HEK293 (cell line): Measurements from ENCODE around the gene CHMP4B.

Source experiments
- CTCF ChIA-PET: fragments of 350-600 bp; formaldehyde crosslinking; extraction: SDS; loops from one replicate; lab custom pipeline; 2021; ENCODE audit warnings: antibody characterized with exemption; lab: Yijun Ruan, JAX
- POLR2A ChIA-PET: fragments of 300-600 bp; formaldehyde crosslinking; extraction: SDS; loops from one replicate; lab custom pipeline; 2020; ENCODE audit warnings: antibody characterized with exemption, inconsistent platforms; lab: Yijun Ruan, JAX
- H3K27ac ChIP-seq: fragments of 200-500 bp; sonication (Bioruptor generic); 2 replicates; pipeline ENCODE4 v1.5.1; 2014; ENCODE audit warnings: low read depth, low read length, control low read depth, inconsistent platforms; ENCODE audit errors: extremely low read depth
- H3K36me3 ChIP-seq, 2 experiments: fragments of 200-500 bp in 1 of 2; sonication (Bioruptor generic) in 1 of 2; 1 replicate in 1 of 2; 2 replicates in 1 of 2; pipeline ENCODE4 v1.5.1; 2014 to 2017; ENCODE audit warnings: inconsistent platforms in 2 of 2, low read length in 2 of 2; ENCODE audit not compliant: control insufficient read depth in 2 of 2, insufficient read depth in 1 of 2
- H3K4me1 ChIP-seq: fragments of 200-500 bp; sonication (Bioruptor generic); 2 replicates; pipeline ENCODE4 v1.5.1; 2014; ENCODE audit warnings: mild to moderate bottlenecking, low read length, inconsistent platforms; ENCODE audit not compliant: control insufficient read depth, insufficient read depth
- H3K4me3 ChIP-seq: 2 replicates; pipeline ENCODE4 v1.5.1; 2011; ENCODE audit warnings: low read depth, mild to moderate bottlenecking, control low read depth, low read length, moderate library complexity
- H3K9me3 ChIP-seq: fragments of 200-500 bp; sonication (Bioruptor generic); 2 replicates; pipeline ENCODE4 v1.5.1; 2014; ENCODE audit warnings: low read depth, low read length, inconsistent platforms; ENCODE audit not compliant: control insufficient read depth, insufficient read depth
- BCL11B ChIP-seq: fragments of 450-650 bp; formaldehyde crosslinking; IDR thresholded peaks from 2 replicates; pipeline ENCODE4 v1.5.1; 2016; ENCODE audit warnings: low read depth, missing biosample characterization, missing genetic modification characterization
- TRIM28 ChIP-seq: IDR thresholded peaks from 2 replicates; pipeline ENCODE4 v1.6.1; 2011; ENCODE audit warnings: low read length, control low read depth, borderline replicate concordance
- ZNF121 ChIP-seq: fragments of 450-650 bp; formaldehyde crosslinking; IDR thresholded peaks from 2 replicates; pipeline ENCODE4 v1.5.1; 2016; ENCODE audit warnings: missing biosample characterization, missing genetic modification characterization
- ZNF654 ChIP-seq: fragments of 450-650 bp; formaldehyde crosslinking; IDR thresholded peaks from 2 replicates; pipeline ENCODE4 v1.5.1; 2016; ENCODE audit warnings: low read depth, missing biosample characterization, missing genetic modification characterization
- ZNF837 ChIP-seq: fragments of 450-650 bp; formaldehyde crosslinking; IDR thresholded peaks from 2 replicates; pipeline ENCODE4 v1.5.1; 2016; ENCODE audit warnings: missing biosample characterization, missing genetic modification characterization
- TF ChIP-seq, protein P1 (sequence below): fragments of 450-650 bp; formaldehyde crosslinking; optimal IDR thresholded peaks from 2 replicates; pipeline ENCODE3; 2016; ENCODE audit warnings: missing biosample characterization, mild to moderate bottlenecking, missing genetic modification characterization
- TF ChIP-seq, protein P2 (sequence below): fragments of 450-650 bp; formaldehyde crosslinking; IDR thresholded peaks from 2 replicates; pipeline ENCODE4 v1.5.1; 2016; ENCODE audit warnings: missing biosample characterization, missing genetic modification characterization
- TF ChIP-seq, protein P3 (sequence below): fragments of 450-650 bp; formaldehyde crosslinking; IDR thresholded peaks from 2 replicates; pipeline ENCODE4 v1.5.1; 2016; ENCODE audit warnings: missing biosample characterization, missing genetic modification characterization
- TF ChIP-seq, protein P4 (sequence below): fragments of 450-650 bp; formaldehyde crosslinking; IDR thresholded peaks from 2 replicates; pipeline ENCODE4 v1.5.1; 2016; ENCODE audit warnings: missing biosample characterization, missing genetic modification characterization, low read depth
- TF ChIP-seq, protein P5 (sequence below): fragments of 450-650 bp; formaldehyde crosslinking; IDR thresholded peaks from 2 replicates; pipeline ENCODE4 v1.5.1; 2017; ENCODE audit warnings: missing biosample characterization, missing genetic modification characterization

The CHMP4B gene

DNA sequence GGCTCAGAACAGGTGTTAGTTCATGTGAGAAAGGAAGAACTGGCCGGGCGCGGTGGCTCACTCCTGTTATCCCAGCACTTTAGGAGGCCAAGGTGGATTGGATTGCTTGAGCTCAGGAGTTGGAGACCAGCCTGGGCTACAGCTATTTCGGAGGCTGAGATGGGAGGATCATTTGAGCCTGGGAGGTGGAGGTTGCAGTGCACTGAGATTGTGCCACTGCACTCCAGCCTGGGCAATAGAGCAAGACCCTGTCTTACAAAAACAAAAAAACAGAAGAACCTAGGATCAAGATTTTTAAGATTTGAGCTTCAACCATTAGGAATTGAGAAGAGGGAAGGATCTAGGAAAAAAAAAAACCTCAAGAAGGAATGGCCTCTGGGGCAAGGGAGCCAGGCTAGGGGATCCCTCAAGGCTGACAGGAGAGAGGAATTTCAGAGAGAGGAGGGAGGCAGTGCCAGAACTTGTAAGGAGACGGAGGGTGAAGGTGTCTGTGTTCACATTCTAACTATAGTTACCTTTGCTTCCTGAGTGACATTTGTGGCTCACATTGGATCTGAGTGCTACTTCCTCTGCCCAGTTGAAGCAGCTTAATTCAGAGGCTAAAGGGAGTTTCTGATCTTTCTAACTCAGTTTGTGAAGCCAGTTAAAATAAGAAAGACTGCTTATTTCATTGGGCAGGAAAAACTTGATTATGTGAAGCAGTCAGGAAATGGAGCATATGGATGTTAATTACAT, 26.1 kb downstream of the CHMP4B start:
- POLR2A ChIA-PET: no interaction called here
- Histone ChIP-seq H3K27ac (no peak overlapping the region), H3K36me3 (peaks cover 0 to 3% of the 10 kb centered on the region in 2 experiments; a peak in 2 of 3 replicates), H3K4me3 (no peak overlapping the region), H3K9me3 (no peaks in the 10 kb centered on the region), H3K4me1 (peaks cover 8% of the 10 kb centered on the region)
- CTCF ChIA-PET: interaction anchor here (0.6 to 2.5 kb wide), 4 partner anchors 88 to 420 kb away, joined by 3 to 6 read pairs (median 4); no protein-coding TSS in a partner anchor
- TF ChIP-seq, protein P1, sequence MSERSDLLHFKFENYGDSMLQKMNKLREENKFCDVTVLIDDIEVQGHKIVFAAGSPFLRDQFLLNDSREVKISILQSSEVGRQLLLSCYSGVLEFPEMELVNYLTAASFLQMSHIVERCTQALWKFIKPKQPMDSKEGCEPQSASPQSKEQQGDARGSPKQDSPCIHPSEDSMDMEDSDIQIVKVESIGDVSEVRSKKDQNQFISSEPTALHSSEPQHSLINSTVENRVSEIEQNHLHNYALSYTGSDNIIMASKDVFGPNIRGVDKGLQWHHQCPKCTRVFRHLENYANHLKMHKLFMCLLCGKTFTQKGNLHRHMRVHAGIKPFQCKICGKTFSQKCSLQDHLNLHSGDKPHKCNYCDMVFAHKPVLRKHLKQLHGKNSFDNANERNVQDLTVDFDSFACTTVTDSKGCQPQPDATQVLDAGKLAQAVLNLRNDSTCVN (tag by site-specific recombination): no peak
- TF ChIP-seq ZNF837 (tag by site-specific recombination) (no peak), BCL11B (tag by site-specific recombination) (no peak), ZNF121 (peak; percentile 66)
- TF ChIP-seq, protein P2, sequence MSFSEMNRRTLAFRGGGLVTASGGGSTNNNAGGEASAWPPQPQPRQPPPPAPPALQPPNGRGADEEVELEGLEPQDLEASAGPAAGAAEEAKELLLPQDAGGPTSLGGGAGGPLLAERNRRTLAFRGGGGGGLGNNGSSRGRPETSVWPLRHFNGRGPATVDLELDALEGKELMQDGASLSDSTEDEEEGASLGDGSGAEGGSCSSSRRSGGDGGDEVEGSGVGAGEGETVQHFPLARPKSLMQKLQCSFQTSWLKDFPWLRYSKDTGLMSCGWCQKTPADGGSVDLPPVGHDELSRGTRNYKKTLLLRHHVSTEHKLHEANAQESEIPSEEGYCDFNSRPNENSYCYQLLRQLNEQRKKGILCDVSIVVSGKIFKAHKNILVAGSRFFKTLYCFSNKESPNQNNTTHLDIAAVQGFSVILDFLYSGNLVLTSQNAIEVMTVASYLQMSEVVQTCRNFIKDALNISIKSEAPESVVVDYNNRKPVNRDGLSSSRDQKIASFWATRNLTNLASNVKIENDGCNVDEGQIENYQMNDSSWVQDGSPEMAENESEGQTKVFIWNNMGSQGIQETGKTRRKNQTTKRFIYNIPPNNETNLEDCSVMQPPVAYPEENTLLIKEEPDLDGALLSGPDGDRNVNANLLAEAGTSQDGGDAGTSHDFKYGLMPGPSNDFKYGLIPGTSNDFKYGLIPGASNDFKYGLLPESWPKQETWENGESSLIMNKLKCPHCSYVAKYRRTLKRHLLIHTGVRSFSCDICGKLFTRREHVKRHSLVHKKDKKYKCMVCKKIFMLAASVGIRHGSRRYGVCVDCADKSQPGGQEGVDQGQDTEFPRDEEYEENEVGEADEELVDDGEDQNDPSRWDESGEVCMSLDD (tag by site-specific recombination): no peak

DNA sequence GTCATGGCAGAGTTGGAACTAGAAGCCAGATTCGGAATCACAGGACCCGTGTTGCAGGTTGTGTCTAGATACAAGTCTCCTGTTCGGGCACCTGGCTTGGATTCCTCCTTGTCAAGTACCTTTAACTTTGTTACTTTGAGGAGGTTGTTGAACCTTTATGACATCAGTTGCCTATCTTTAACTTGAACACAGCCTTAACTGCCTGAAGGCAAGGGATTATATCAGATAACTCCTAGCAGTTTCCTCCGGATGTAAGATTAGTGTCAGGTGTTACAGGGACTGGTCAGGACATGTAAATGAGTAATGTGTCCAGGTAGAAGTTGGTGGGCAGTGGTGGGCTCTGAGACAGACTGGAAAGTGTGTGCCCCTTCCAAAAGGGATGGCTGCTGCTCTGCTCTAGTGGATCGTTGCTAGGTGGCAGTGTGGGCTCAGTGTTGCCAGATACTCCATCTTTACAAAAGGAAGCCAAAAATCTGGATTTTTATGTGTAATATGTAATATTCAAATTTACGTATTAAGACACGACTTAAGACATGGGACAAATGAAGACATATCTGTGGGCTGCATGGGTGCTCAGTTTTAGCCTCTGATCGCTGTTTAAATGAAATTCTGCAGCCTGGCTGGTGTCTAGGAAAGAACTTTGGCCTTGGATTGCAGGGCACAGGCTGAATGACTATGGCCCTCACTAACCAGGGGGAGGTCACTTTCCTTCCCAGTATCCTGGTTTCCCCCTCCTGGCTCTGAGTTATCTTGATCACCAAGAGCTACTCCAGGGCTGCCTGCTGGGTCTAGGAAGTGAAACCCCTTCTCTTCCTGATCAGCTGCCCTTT, 27.1 kb downstream of the CHMP4B start:
- CTCF ChIA-PET: interaction anchor here (1.6 to 2.5 kb wide), 2 partner anchors 230 to 231 kb away, joined by 5 to 6 read pairs; no protein-coding TSS in a partner anchor

More for the DNA sequence above, 27.1 kb downstream of the CHMP4B start:
- POLR2A ChIA-PET: no interaction called here
- peaks cover 0 to 3% of the 10 kb centered on the region in 2 experiments; a peak in 2 of 3 replicates for H3K36me3 ChIP-seq
- H3K4me1 ChIP-seq: peaks cover 15% of the 10 kb centered on the region
- H3K27ac ChIP-seq: no peak overlapping the region
- no peak overlapping the region for H3K4me3 ChIP-seq
- no peaks in the 10 kb centered on the region for H3K9me3 ChIP-seq
- TF ChIP-seq, protein P3, sequence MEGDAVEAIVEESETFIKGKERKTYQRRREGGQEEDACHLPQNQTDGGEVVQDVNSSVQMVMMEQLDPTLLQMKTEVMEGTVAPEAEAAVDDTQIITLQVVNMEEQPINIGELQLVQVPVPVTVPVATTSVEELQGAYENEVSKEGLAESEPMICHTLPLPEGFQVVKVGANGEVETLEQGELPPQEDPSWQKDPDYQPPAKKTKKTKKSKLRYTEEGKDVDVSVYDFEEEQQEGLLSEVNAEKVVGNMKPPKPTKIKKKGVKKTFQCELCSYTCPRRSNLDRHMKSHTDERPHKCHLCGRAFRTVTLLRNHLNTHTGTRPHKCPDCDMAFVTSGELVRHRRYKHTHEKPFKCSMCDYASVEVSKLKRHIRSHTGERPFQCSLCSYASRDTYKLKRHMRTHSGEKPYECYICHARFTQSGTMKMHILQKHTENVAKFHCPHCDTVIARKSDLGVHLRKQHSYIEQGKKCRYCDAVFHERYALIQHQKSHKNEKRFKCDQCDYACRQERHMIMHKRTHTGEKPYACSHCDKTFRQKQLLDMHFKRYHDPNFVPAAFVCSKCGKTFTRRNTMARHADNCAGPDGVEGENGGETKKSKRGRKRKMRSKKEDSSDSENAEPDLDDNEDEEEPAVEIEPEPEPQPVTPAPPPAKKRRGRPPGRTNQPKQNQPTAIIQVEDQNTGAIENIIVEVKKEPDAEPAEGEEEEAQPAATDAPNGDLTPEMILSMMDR: 0 out of 2 replicates have a peak, but pooled peaks have one; percentile 19
- 0 out of 2 replicates have a peak, but pooled peaks have one; percentile 24 for TF ChIP-seq TRIM28
- TF ChIP-seq, protein P4, sequence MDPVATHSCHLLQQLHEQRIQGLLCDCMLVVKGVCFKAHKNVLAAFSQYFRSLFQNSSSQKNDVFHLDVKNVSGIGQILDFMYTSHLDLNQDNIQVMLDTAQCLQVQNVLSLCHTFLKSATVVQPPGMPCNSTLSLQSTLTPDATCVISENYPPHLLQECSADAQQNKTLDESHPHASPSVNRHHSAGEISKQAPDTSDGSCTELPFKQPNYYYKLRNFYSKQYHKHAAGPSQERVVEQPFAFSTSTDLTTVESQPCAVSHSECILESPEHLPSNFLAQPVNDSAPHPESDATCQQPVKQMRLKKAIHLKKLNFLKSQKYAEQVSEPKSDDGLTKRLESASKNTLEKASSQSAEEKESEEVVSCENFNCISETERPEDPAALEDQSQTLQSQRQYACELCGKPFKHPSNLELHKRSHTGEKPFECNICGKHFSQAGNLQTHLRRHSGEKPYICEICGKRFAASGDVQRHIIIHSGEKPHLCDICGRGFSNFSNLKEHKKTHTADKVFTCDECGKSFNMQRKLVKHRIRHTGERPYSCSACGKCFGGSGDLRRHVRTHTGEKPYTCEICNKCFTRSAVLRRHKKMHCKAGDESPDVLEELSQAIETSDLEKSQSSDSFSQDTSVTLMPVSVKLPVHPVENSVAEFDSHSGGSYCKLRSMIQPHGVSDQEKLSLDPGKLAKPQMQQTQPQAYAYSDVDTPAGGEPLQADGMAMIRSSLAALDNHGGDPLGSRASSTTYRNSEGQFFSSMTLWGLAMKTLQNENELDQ (tag by site-specific recombination): no peak
- TF ChIP-seq ZNF654 (tag by site-specific recombination): 0 out of 2 replicates have a peak, but pooled peaks have one; percentile 17
- TF ChIP-seq, protein P5, sequence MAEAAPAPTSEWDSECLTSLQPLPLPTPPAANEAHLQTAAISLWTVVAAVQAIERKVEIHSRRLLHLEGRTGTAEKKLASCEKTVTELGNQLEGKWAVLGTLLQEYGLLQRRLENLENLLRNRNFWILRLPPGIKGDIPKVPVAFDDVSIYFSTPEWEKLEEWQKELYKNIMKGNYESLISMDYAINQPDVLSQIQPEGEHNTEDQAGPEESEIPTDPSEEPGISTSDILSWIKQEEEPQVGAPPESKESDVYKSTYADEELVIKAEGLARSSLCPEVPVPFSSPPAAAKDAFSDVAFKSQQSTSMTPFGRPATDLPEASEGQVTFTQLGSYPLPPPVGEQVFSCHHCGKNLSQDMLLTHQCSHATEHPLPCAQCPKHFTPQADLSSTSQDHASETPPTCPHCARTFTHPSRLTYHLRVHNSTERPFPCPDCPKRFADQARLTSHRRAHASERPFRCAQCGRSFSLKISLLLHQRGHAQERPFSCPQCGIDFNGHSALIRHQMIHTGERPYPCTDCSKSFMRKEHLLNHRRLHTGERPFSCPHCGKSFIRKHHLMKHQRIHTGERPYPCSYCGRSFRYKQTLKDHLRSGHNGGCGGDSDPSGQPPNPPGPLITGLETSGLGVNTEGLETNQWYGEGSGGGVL (tag by site-specific recombination): 0 out of 2 replicates have a peak, but pooled peaks have one; percentile 15
